Activated T-helper 2 cell treated with anti-CD3 and anti-CD28 coated beads, Interferon-gamma antibody, Interleukin-2, Interleukin-4, amounts not matched to agents 10 μg/mL and 5 μg/mL and 100 μg/mL, durations not matched to agents 14 hours and 24 hours and 36 hours (primary cell): ENCODE data around the gene PUDP. TPM values are rescaled to one million over a fixed set of nuclear protein-coding genes. Genes with fewer than 3 reads are reported as not detected.
A peak's percentile ranks its signal among the peaks of the same experiment; 100 is the strongest.

Experiments
- DNase-seq: peaks from one replicate; pipeline ENCODE4 v3.0.0; 2021; ENCODE audit warnings: low spot score
- H3K27ac Mint-ChIP-seq: one replicate; pipeline ENCODE4 v1.8.0; 2021; ENCODE audit warnings: mixed read lengths
- H3K27me3 Mint-ChIP-seq: one replicate; pipeline ENCODE4 v1.8.0; 2021; ENCODE audit warnings: low read depth, mixed read lengths
- H3K36me3 Mint-ChIP-seq: one replicate; pipeline ENCODE4 v1.8.0; 2021; ENCODE audit warnings: low read depth, mixed read lengths
- H3K4me1 Mint-ChIP-seq: one replicate; pipeline ENCODE4 v1.8.0; 2021; ENCODE audit warnings: low read depth, mixed read lengths
- H3K4me3 Mint-ChIP-seq: one replicate; pipeline ENCODE4 v1.8.0; 2021; ENCODE audit warnings: low read depth, mild to moderate bottlenecking, moderate library complexity, mixed read lengths
- H3K9me3 Mint-ChIP-seq: one replicate; pipeline ENCODE4 v1.8.0; 2021; ENCODE audit warnings: mixed read lengths
- intact Hi-C: fragments of 100-400 bp; cut with micrococcal nuclease; formaldehyde crosslinking; loops from one replicate; pipeline ENCODE4 v1.15.1; 2023
- total RNA-seq: library from RNA; stranded (reverse); gene quantifications from 2 replicates; pipeline ENCODE4 v1.2.3, GENCODE V29; 2022

PUDP gene
- total RNA-seq, 1 donor from 2014 or later, result 16.3 TPM

DNA sequence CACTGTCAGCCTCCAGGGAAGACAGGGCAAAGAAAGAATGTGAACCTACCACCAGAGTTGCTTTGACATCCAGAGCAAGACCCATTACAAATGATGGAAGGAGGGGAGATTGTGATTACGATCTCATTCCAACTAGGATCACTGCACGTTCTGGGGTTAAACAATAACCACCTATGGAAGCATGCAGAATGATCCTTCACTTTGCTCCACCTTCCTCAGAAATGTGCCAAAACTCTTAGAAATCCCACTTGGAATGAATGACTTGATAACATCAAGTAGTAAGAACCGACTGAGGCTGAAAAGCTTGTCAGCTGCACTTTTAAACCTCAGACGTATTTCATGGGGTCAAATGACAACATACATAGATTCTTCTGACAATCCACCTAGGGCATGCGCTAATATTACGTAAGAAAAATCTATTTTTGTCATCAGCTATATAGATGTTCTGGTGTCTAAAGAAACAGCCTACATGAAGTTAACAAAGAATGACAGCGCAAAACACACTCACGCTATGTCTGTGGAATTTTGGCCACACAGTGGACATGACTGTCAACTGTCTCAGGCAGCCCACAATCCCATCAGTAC is 3.9 kb downstream of the PUDP start:
- H3K27ac Mint-ChIP-seq, result no peak overlapping the region
- H3K4me1 Mint-ChIP-seq, result peaks cover 13% of the 10 kb centered on the region
- H3K27me3 Mint-ChIP-seq, result no peaks in the 10 kb centered on the region
- H3K9me3 Mint-ChIP-seq, result no peaks in the 10 kb centered on the region
- intact Hi-C loops, result no loop called here
- no peak overlapping the region for H3K4me3 Mint-ChIP-seq
- peaks cover 6% of the 10 kb centered on the region for H3K36me3 Mint-ChIP-seq
- DNase-seq, result no peak

- intact Hi-C loops, result no loop called here
- no peak for DNase-seq
- H3K36me3 Mint-ChIP-seq, result peaks cover 9% of the 10 kb centered on the region
- no peaks in the 10 kb centered on the region for H3K27me3 Mint-ChIP-seq
- H3K27ac Mint-ChIP-seq, result no peak overlapping the region
- H3K4me1 Mint-ChIP-seq, result peaks cover 14% of the 10 kb centered on the region
- H3K9me3 Mint-ChIP-seq, result no peaks in the 10 kb centered on the region
- H3K4me3 Mint-ChIP-seq, result no peak overlapping the region
Measured at GRCh38 chrX:7143076-7143475, 4.9 kb downstream of the PUDP start.

- H3K27ac Mint-ChIP-seq, result no peak overlapping the region
- intact Hi-C loops, result no loop called here
- H3K4me3 Mint-ChIP-seq, result no peak overlapping the region
- H3K36me3 Mint-ChIP-seq, result peaks cover 4% of the 10 kb centered on the region
- H3K4me1 Mint-ChIP-seq, result peaks cover 18% of the 10 kb centered on the region
- no peak for DNase-seq
- no peaks in the 10 kb centered on the region for H3K9me3 Mint-ChIP-seq
- no peaks in the 10 kb centered on the region for H3K27me3 Mint-ChIP-seq
Measured at GRCh38 chrX:7139202-7140081, 8.5 kb downstream of the PUDP start.

- no peak for DNase-seq
- Mint-ChIP-seq H3K36me3 (peaks cover 4% of the 10 kb centered on the region), H3K27me3 (no peaks in the 10 kb centered on the region), H3K4me3 (no peak overlapping the region), H3K9me3 (no peaks in the 10 kb centered on the region), H3K4me1 (peaks cover 28% of the 10 kb centered on the region), H3K27ac (no peak overlapping the region)
- intact Hi-C loops, result loop anchor here (5.0 kb wide), 1 partner anchor 792 kb away; the partner anchor contains the start of gene PNPLA4
Measured at GRCh38 chrX:7134981-7135380, 13.0 kb downstream of the PUDP start.

DNA sequence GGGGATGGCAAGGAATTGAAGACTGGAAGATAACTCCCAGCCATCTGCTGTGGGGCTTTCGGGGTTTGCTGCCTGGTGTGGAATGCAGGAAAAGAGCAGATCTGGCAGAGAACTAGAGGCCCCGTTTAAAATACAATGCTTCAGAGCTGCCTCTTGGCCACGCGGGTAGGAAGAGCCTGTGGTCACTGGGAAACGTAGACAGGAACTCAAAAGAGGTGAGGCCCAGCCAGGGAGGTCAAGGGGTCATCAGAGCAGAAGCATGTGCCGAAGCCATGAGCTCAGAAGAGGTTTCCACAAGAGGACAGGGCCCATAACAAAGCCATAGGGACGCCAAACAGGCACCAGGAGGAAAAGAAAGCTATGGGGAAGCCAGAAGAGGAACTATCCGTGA is 14.9 kb downstream of the PUDP start:
- Mint-ChIP-seq H3K27me3 (no peaks in the 10 kb centered on the region), H3K4me3 (no peak overlapping the region), H3K36me3 (no peaks in the 10 kb centered on the region), H3K9me3 (no peaks in the 10 kb centered on the region), H3K4me1 (peaks cover 25% of the 10 kb centered on the region), H3K27ac (no peak overlapping the region)
- intact Hi-C loops, result loop anchor here (5.0 kb wide), 1 partner anchor 794 kb away; the partner anchor contains the start of gene PNPLA4
- DNase-seq, result no peak

- H3K36me3 Mint-ChIP-seq, result no peaks in the 10 kb centered on the region
- no peak overlapping the region for H3K4me3 Mint-ChIP-seq
- peaks cover 22% of the 10 kb centered on the region for H3K4me1 Mint-ChIP-seq
- no peaks in the 10 kb centered on the region for H3K9me3 Mint-ChIP-seq
- intact Hi-C loops, result loop anchor here (5.0 kb wide), 1 partner anchor 795 kb away; the partner anchor contains the start of gene PNPLA4
- H3K27me3 Mint-ChIP-seq, result no peaks in the 10 kb centered on the region
- peak; percentile 9 for DNase-seq
- no peak overlapping the region for H3K27ac Mint-ChIP-seq
Measured at GRCh38 chrX:7132335-7133049, 15.5 kb downstream of the PUDP start.

DNA sequence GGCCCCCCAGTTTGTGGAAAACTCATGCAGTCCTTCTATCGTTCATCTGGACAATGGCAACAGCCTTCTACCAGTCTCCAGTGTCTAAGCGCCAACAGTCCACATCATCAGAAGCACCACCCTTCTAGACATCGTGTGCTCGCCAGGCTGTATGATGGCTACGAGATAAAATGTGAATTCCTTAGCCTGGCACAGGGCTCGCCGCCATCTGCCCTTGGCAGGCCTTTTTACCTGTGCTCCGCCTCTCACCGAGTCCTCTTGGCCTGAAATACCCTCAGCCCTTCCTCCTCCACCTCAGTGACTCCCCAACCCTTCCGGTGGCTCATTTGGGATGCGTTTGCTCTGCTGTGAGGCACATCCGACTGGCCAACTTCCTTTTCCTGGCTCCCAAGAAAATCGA is 16.3 kb downstream of the PUDP start:
- H3K9me3 Mint-ChIP-seq, result no peaks in the 10 kb centered on the region
- no peak for DNase-seq
- no peaks in the 10 kb centered on the region for H3K27me3 Mint-ChIP-seq
- no peak overlapping the region for H3K27ac Mint-ChIP-seq
- intact Hi-C loops, result loop anchor here (5.0 kb wide), 1 partner anchor 796 kb away; the partner anchor contains the start of gene PNPLA4
- H3K36me3 Mint-ChIP-seq, result no peaks in the 10 kb centered on the region
- H3K4me3 Mint-ChIP-seq, result no peak overlapping the region
- peaks cover 22% of the 10 kb centered on the region for H3K4me1 Mint-ChIP-seq

- Mint-ChIP-seq H3K4me1 (peaks cover under 1% of the 10 kb centered on the region), H3K36me3 (peaks cover 4% of the 10 kb centered on the region), H3K27me3 (no peaks in the 10 kb centered on the region), H3K27ac (no peak overlapping the region), H3K4me3 (no peak overlapping the region), H3K9me3 (no peaks in the 10 kb centered on the region)
- DNase-seq, result no peak
- intact Hi-C loops, result no loop called here
Measured at GRCh38 chrX:7127056-7127455, 20.9 kb downstream of the PUDP start.

GRCh38 chrX:7120878-7121219 is 27.1 kb downstream of the PUDP start:
- DNase-seq, result no peak
- Mint-ChIP-seq H3K9me3 (no peaks in the 10 kb centered on the region), H3K27me3 (no peaks in the 10 kb centered on the region), H3K4me1 (peaks cover 8% of the 10 kb centered on the region), H3K27ac (no peak overlapping the region), H3K4me3 (no peak overlapping the region), H3K36me3 (peaks cover 11% of the 10 kb centered on the region)
- intact Hi-C loops, result no loop called here

DNA sequence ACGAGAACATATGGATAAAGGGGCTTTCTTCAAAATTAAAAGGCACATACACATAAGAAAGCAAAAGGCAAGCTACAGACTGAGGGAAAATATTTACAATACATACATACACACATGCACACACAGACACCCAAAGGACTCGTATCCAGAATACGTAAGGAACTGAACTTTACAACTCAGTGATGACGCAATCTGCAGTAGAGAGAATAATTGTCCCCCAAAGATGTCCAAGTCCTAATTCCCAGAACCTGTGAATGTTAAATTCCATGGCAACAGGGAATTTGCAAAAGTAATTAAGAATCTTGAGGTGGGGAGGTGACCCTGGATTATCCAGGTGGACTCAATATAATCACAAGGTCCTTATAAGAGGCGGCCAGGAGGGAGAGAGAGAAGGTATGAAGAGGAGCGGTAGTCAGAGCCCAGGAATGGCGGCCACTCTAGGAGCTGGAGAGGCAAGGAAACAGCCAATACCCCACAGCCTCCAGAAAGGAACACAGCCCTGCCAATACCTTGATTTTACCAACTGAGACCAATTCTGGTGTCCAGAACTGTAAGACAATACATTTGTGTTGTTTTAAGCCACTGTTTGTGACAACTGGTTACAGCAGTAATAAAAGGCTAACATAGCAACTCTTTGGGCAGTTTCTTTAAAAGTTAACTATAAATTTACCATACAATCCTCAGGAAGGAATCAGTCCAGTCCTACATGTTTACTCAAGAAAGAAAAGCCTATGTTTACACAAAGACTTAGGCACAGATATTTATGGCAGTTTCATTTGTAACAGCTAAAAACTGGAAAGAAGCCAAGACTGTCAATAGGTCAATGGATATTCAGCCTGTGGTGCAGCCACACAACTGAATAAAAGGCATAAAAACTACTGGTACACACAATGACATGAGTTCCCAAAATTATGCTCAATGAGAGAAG is 27.7 kb downstream of the PUDP start:
- no peak for DNase-seq
- intact Hi-C loops, result no loop called here
- Mint-ChIP-seq H3K36me3 (peaks cover 6% of the 10 kb centered on the region), H3K27ac (no peak overlapping the region), H3K27me3 (no peaks in the 10 kb centered on the region), H3K4me1 (peaks cover 12% of the 10 kb centered on the region), H3K9me3 (no peaks in the 10 kb centered on the region), H3K4me3 (no peak overlapping the region)

DNA sequence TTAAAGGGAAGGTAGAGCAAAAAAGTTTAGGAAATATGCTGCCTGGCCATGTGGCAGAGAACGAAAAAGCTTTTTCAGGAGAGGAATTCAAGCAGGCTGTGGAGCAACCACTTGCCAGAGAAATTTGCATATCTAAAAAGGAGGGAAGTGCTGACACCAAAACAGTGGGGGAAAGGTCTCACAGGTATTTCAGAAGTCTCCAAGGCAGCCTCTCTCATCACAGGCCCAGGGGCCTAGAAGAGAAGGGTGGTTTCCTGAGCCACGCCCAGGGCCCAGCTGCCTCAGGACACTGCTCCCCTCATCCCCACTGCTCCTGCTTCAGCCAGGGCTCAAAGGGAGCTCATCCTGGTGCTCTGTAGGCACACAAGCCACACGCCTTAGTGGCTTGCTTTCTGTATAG is 30.4 kb downstream of the PUDP start:
- peaks cover 10% of the 10 kb centered on the region for H3K36me3 Mint-ChIP-seq
- H3K4me1 Mint-ChIP-seq, result peaks cover 12% of the 10 kb centered on the region
- H3K27me3 Mint-ChIP-seq, result no peaks in the 10 kb centered on the region
- DNase-seq, result no peak
- H3K27ac Mint-ChIP-seq, result no peak overlapping the region
- H3K4me3 Mint-ChIP-seq, result no peak overlapping the region
- intact Hi-C loops, result no loop called here
- H3K9me3 Mint-ChIP-seq, result no peaks in the 10 kb centered on the region

DNA sequence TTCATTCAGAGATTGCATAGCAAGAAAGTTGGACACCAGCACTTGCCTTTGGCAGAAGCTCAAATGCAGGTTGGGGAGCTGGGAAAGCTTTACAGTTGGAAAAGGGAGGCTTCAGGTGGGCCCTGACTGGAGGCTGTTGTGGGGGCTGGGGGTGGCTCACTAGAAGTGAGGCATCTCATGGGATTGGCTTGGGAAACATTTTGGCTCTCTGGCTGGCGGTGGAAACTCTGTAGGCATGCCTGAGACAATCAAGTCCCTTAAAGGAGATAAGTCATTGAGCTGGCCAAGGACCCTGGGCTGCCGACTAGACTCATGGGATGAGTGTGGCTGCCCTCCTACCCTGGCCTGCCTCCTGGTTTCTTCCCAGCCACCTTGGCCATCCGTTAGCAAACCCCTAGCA is 31.9 kb downstream of the PUDP start:
- no peak overlapping the region for H3K4me3 Mint-ChIP-seq
- H3K9me3 Mint-ChIP-seq, result no peaks in the 10 kb centered on the region
- H3K4me1 Mint-ChIP-seq, result peaks cover 13% of the 10 kb centered on the region
- H3K27me3 Mint-ChIP-seq, result no peaks in the 10 kb centered on the region
- intact Hi-C loops, result no loop called here
- H3K36me3 Mint-ChIP-seq, result peaks cover 10% of the 10 kb centered on the region
- DNase-seq, result no peak
- H3K27ac Mint-ChIP-seq, result no peak overlapping the region
